GM20000 (cell line): ENCODE data around the gene HERC3.

ENCODE experiments used
- DNase-seq: peaks from one replicate; pipeline ENCODE4 v3.0.0; 2012; ENCODE audit warnings: low spot score
- TF ChIP-seq, protein P1 (sequence below): IDR thresholded peaks from 2 replicates; pipeline ENCODE4 v1.5.1; 2012; ENCODE audit warnings: mild to moderate bottlenecking, control low read depth; ENCODE audit errors: extremely low read depth, missing control alignments

HERC3 gene

DNA sequence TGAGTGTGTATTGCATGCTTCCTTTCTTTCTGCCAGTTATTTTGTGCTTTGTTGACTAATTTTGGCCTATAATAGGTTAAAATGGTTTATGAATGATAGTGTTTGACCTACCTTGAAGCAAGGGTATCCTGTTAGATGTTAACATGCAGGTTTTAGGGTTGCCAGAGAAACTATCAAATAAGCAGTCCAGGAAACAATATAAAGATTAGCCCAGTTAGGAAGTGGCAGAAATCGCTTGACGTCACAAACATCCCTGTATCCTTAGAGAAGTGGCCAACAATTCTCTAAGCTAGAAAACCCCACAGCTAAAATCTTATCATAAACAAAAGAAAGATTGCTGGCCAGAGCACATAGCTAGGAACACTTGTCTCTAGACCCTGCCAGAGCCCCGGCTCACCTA lies 101.5 kb downstream of the HERC3 start:
- TF ChIP-seq, protein P1, sequence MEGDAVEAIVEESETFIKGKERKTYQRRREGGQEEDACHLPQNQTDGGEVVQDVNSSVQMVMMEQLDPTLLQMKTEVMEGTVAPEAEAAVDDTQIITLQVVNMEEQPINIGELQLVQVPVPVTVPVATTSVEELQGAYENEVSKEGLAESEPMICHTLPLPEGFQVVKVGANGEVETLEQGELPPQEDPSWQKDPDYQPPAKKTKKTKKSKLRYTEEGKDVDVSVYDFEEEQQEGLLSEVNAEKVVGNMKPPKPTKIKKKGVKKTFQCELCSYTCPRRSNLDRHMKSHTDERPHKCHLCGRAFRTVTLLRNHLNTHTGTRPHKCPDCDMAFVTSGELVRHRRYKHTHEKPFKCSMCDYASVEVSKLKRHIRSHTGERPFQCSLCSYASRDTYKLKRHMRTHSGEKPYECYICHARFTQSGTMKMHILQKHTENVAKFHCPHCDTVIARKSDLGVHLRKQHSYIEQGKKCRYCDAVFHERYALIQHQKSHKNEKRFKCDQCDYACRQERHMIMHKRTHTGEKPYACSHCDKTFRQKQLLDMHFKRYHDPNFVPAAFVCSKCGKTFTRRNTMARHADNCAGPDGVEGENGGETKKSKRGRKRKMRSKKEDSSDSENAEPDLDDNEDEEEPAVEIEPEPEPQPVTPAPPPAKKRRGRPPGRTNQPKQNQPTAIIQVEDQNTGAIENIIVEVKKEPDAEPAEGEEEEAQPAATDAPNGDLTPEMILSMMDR, result no peak
- no peak for DNase-seq

DNA sequence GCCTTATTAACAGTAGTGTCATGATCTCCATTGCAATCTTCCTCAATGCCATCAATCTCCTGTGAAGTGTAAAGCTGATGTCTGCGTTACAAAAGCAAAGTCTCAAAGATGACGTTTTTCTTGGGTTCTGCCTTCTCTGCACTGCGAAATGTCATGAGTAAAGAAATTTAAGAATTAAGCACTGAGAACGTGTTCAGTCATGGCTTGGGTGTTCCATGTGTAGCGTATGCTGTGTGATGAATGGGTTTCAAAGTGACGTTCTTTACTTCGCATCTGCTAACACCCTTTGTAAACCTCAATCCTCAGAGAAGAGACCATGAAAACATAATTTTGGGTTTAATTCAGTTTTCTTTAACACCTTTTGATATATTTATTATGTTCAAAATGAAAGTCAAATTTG lies 104.3 kb downstream of the HERC3 start:
- DNase-seq, result no peak

DNA sequence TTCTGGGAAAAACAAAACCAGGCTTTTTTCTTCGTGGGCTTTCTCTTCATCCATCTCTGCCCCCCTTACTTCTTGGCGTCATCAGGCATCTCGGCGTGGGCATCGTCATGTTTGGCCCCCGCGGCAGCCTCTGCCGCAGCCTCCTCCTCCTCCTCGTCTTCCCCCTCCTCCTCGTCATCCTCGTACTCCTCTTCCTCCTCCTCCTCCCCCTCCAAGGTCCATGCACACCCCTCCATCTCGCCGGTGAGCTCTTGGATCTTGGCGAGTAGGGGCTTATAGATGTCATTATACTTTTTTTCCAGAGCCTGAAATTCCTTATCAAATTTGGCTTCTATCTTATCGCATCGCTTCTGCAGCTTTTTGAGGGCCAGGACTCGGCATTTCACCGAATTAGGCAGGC lies 104.9 kb downstream of the HERC3 start:
- no peak for DNase-seq
- TF ChIP-seq, protein P1, result no peak

More for the DNA sequence above, 104.3 kb downstream of the HERC3 start:
- TF ChIP-seq, protein P1, result no peak

DNA sequence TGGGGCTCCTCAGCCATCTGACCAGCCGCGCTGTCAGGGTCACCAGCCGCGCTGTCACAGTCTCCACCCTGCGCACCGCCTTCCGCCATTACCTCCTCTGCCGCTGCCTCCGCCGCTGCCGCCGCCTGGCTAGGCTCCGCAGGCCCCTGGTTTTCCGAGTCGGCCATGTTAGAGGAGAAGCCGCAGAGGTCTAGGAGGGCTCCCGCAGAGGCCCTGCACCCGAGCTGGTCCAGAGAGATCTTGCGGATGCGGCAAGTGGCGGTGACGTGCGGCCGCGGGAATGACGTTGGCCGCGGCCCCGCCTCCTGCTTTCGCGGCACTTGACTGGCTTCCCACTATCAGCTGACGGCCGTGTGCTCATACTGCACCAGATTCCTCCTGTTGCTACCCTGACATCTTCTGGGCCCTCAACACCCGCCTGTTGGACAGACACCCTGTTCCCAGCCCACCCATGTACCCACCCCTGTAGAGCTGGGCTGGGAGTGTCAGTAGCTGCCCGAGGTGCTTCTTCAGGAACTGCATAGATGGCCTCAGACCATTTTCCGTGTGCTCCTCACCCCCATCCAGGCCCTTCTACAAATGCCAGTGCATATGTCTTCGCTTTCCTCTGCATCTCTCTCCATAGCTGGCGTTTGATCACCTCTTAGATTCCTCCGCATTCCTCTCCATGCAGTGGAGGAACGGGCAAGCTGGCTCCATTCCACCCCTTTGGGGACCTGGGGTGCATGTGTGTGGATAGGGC lies 105.5 kb downstream of the HERC3 start, which contains the start of gene NAP1L5:
NAP1L5 (minus strand) TSS at position 242 of the 742 bp plus-strand sequence; CDS start at position 167, 75 bp downstream.
- peak; percentile 66 for DNase-seq
- TF ChIP-seq, protein P1, result no peak

DNA sequence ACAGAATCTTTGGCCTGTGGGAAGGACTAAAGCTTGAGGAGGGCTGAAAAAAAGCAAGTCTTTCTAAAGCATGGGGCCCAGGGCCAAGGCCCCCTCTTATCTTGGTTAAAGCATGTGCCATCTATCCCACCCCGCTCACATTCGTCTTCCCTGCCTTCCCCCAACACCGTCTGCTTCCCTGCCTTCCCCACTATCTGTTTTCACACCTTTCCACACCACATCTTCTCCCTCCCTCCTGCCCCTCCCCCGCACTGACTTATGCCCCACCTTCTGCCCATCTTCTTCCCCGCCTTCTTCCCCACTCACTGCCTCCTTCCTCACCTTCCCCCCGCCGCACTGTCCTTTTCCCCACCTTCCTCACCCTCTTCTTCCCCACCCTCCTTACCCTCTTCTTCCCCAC lies 106.2 kb downstream of the HERC3 start:
- TF ChIP-seq, protein P1, result no peak
- DNase-seq, result peak; percentile 9

DNA sequence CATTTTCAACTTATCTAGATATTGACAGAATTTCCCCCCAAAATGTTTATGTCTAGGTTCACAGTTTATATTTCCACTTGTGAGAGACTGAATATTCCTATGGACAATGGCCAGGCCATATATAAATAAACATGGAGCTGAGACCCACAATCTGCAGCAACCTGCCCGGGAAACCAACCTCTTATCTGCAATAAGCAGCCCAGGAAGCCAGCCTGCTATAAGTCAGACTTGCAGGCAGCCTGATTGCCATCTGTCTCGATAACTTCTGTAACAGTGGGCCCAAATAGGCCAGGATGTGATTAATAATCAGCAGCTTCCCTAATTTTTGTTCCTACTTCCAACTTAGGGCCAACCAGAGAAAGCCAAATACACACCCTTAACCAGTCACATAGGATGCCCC lies 110.5 kb downstream of the HERC3 start:
- TF ChIP-seq, protein P1, result no peak
- no peak for DNase-seq

DNA sequence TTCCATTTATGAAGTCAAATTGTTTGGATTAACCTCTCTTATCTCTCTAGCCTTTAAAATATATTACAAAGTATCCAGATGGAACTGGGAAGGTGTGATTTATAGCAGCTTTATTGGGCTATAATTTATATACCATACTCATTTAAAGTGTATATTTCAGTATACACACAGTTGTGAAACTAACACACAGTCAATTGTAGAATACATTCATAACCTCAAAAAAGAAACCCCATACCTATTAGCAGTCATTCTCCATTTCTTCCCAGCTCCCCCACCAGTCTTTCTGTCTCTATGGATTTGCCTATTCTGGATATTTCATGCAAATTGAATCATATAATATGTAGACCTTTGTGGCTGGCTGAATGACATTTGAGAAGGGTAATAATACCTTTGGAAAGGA lies 112.9 kb downstream of the HERC3 start:
- DNase-seq, result no peak
- TF ChIP-seq, protein P1, result no peak
